H1 (cell line): ENCODE measurements around the gene SAMD4A.

Source experiments
- EP300 ChIP-seq, 2 experiments: IDR thresholded peaks; 1 replicate in 1 of 2; 2 replicates in 1 of 2; pipeline ENCODE4 v1.6.1; 2011 to 2012; ENCODE audit warnings: low read depth in 2 of 2, low read length in 2 of 2, mild to moderate bottlenecking in 2 of 2, borderline replicate concordance in 1 of 2, inconsistent platforms in 1 of 2, moderate library complexity in 1 of 2
- EZH2 ChIP-seq: fragments of 200-600 bp; sonication (generic); IDR thresholded peaks from 2 replicates; pipeline ENCODE4 v1.7.1; 2012; ENCODE audit warnings: low read depth, mild to moderate bottlenecking, moderate library complexity, low read length, inconsistent platforms; ENCODE audit not compliant: severe bottlenecking
- POLR2A ChIP-seq, 2 experiments: IDR thresholded peaks; 1 replicate in 1 of 2; 2 replicates in 1 of 2; pipeline ENCODE4 v1.6.1; 2011; ENCODE audit warnings: low read depth in 2 of 2, low read length in 2 of 2, mild to moderate bottlenecking in 2 of 2; ENCODE audit errors: control extremely low read depth in 1 of 2
- POLR2AphosphoS5 ChIP-seq: IDR thresholded peaks from 2 replicates; pipeline ENCODE4 v1.6.1; 2011; ENCODE audit warnings: low read depth, low read length
- RNF2 ChIP-seq: fragments of 200-900, 300-1000 bp; sonication (generic); IDR thresholded peaks from 2 replicates; pipeline ENCODE4 v1.7.1; 2016; ENCODE audit warnings: borderline replicate concordance, low read depth, mild to moderate bottlenecking, antibody characterized with exemption, low read length; ENCODE audit not compliant: poor library complexity, severe bottlenecking; ENCODE audit errors: missing control alignments
- ZNF274 ChIP-seq: IDR thresholded peaks from 2 replicates; pipeline ENCODE4 v1.7.0; 2012; ENCODE audit warnings: low read length, borderline replicate concordance; ENCODE audit errors: extremely low read depth
- TF ChIP-seq, protein P1 (sequence below), 3 experiments: IDR thresholded peaks; 1 replicate in 2 of 3; 2 replicates in 1 of 3; pipeline versions ENCODE4 v1.5.1 to v1.6.1; 2011; ENCODE audit warnings: low read length in 3 of 3, mild to moderate bottlenecking in 3 of 3, inconsistent platforms in 2 of 3, low read depth in 1 of 3, moderate library complexity in 1 of 3; ENCODE audit not compliant: insufficient read depth in 1 of 3; ENCODE audit errors: control extremely low read depth in 1 of 3

DNA sequence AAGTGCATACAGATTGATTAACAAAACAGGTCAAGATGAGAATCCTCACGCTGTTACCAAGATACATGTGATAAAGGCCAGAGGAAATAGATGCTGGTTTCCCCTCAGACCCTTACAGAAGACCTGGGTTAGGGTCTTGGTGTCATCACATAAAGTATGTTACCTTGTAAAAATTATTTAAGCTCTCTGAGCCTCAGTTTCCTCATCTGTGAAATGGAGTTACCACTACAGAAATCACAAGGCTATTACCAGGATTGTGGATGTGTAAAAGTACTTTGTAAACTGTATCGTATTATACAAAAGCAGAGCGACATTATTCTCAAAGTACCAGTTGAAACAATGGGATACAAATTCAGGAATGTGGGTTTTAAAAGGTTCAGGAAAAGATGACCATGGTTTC is 14.0 kb downstream of the SAMD4A start:
- TF ChIP-seq ZNF274 (no peak), RNF2 (no peak), POLR2A (IDR thresholded peaks at IDR 0.05; ENCODE audit: control extremely low read depth in 1 of 2, low read depth in 2 of 2, low read length in 2 of 2) (no peak), EP300 (IDR thresholded peaks at IDR 0.05; ENCODE audit: borderline replicate concordance in 1 of 2, low read depth in 2 of 2, low read length in 2 of 2) (no peak), EZH2 (no peak), POLR2AphosphoS5 (no peak)
- TF ChIP-seq, protein P1, sequence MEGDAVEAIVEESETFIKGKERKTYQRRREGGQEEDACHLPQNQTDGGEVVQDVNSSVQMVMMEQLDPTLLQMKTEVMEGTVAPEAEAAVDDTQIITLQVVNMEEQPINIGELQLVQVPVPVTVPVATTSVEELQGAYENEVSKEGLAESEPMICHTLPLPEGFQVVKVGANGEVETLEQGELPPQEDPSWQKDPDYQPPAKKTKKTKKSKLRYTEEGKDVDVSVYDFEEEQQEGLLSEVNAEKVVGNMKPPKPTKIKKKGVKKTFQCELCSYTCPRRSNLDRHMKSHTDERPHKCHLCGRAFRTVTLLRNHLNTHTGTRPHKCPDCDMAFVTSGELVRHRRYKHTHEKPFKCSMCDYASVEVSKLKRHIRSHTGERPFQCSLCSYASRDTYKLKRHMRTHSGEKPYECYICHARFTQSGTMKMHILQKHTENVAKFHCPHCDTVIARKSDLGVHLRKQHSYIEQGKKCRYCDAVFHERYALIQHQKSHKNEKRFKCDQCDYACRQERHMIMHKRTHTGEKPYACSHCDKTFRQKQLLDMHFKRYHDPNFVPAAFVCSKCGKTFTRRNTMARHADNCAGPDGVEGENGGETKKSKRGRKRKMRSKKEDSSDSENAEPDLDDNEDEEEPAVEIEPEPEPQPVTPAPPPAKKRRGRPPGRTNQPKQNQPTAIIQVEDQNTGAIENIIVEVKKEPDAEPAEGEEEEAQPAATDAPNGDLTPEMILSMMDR (IDR thresholded peaks at IDR 0.05; ENCODE audit: control extremely low read depth in 1 of 3, insufficient read depth in 1 of 3, low read depth in 1 of 3, low read length in 3 of 3): no peak
